Measurements from ENCODE around the gene UCK1.

UCK1 gene

GRCh38 chr9:131496844-131497405, 34.1 kb downstream of the UCK1 start:
- no peak for DNase-seq (ENCODE audit: low read depth)

DNA sequence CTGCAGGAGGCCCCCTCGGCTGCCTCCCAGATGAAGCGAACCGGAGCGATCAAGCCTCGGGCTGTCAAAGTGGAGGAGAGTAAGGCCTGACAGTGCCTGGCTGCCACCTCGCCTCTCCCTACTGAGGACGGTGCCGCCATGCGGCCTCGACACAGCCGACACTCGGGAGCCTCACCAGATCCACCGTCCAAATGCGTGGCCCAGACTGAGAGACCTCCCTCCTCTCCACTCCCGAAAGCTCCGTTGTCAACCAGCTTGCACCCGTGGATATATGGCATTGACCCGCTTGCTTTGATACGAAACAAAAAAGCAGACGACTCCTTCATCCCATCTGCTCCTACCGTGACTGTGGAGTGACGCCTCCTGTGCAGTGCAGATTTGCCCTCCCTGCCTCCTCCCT, 35.3 kb downstream of the UCK1 start:
- no peak for DNase-seq (ENCODE audit: low read depth)

DNA sequence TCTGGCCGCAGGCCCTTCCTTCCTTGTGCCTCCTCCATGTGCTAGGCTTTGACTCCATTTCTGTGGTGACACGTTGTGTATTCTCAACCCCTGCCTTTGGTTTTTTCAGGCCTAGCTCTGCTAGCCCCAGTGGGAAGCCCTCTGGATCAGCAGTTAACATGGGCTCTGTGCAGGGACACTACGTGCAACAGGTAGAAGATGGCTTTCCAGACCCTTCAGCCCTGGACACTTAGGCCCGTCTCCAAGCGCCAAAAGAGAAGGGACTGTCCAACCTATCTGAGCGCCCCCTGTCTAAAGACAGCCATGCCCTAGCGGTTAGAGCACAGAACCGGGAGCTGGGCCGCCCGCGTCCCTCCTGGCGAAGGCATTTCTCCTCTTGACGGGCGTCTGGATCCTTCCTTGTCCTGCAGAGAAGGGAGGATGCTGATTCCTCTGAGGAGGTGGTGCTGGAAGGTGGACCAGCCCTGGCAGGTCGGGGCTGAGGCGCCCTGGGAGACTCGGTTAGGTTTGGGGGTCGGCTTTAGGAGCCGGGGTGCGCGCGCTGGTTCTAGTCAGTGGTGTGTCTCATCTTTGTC, 36.7 kb downstream of the UCK1 start:
- no peak for DNase-seq (ENCODE audit: low read depth)

DNA sequence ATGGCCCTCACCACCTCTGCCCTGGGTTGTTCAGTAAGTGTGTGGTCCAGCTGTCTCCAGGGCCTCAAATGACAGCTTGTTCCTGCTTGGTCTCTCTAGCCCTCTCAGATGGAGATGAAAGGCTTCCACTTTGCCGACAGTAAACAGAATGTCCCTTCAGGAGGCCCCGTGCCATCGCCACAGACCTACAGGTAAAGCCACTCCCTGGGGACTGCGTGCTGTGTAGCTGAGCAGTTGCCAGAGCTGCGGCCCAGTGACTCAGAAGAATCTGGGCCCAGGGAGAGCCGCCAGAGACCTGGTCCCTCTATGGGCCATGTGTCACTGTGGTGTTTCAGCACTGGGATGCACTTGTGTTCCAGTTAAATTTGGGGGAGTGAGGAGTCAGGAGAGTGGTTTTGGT, 39.0 kb downstream of the UCK1 start:
- no peak for DNase-seq (ENCODE audit: low read depth)

- no peak for DNase-seq (ENCODE audit: low read depth)
Measured at GRCh38 chr9:131491001-131491710, 39.9 kb downstream of the UCK1 start.

DNA sequence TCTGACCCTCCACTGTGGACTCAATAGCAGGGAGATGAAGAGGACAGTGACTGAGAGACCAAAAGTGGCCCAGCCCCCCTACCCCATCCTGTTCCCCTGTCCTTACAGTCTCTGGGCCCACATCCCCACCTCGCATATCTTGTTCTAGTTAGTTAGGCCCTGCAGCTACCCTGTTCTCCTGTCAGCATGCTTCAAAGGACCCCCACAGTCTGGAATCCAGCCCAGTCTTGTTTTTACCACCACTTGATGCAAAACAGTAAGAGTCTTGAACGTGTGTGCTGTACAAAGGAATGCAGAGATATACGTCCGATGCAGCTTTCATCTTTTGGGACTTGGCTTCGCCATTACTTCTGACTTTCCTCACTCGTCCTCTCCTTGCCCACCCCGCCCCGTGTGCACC, 40.5 kb downstream of the UCK1 start:
- no peak for DNase-seq (ENCODE audit: low read depth)

- no peak for DNase-seq (ENCODE audit: low read depth)
Measured at GRCh38 chr9:131487621-131488031, 43.4 kb downstream of the UCK1 start.

DNA sequence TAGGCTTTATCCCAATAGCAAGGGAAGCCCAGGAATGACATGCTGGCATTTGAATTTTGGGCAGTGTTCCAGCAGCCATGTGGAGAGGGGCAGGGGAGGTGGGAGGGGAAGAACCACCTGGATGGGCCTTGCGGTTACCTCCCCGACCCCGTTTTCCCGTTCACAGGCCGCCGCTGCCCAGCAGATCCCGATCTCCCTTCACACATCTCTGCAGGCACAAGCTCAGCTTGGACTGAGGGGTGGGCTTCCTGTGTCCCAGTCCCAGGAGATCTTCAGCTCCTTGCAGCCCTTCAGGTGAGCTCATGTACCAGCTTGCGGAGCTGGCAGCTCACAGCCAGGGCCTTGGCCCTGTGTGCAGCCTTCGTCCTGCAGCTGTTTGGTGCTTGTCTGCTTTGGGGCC, 44.1 kb downstream of the UCK1 start:
- no peak for DNase-seq (ENCODE audit: low read depth)

DNA sequence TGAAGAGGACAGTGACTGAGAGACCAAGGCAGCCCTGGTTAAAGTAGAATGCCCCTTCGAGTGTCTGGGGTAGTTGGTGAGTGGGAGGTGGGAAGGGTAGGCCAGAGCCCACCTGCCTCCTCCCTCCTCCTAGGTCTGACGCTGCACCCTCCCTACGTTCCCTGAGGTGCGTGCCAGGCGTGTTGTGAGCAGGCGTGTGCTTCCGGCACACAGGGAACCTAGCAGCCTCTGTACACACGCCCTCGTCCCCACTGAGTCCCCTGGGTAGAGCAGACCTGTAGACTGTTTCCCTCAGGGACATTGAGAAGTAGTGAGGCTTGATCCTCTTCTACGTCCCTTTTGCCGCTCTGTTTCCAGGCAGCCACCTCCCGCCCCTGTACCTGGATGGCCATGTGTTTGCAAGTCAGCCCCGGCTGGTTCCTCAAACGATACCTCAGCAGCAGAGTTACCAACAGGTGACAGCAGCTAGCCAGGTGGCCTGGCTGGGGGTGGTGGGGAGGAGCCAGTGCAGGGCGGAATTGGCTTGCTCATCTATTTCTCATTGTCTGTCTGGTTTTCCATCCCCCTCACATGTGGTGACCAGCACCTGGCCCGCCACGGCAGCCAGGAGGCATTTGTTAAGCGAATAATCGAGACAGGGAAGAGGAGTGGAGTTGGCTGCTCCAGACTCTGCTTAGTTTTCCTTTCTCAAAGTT, 45.2 kb downstream of the UCK1 start:
- DNase-seq (ENCODE audit: low read depth): no peak

DNA sequence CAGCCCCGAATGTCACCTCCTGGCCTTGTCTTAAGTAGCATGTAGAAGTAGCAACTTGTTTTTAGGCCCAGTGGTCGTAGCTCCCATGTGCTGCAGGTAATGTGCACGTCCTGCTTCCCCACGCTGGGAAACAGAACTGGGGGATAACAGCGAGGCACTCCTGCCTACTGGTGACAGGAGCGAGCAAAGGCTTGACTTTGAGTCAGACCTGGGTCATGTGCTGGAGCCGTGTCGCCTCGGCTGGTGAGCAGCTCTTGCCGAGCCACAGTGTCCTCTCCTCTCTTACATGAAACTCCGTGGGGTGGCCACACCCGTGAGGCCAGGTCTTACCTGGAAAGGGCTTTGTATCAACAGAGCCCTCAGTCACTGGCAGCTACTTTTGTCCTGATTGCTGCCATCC, 45.9 kb downstream of the UCK1 start:
- DNase-seq (ENCODE audit: low read depth): no peak

GRCh38 chr9:131484560-131485185, 46.4 kb downstream of the UCK1 start:
- DNase-seq (ENCODE audit: low read depth): no peak

DNA sequence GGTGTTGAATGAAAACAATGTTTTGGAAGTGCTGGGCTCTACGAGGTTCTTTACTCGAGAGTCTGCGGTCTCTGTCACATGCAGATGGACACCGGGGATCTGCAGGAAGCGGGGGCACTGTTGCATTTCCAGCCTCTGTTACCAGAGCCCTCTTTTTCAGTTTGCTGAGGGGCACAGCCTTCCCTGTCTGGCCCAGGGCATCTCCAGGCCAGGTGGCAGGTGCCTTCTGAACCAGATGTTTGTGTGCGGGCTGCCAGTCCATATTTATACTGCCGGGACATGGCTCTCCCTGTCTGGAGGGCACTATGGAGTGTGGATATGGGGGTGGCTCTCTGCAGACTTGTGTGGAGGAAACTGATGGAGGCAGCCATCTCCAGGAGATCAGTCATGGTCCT, 47.0 kb downstream of the UCK1 start:
- DNase-seq (ENCODE audit: low read depth): no peak

- no peak for DNase-seq (ENCODE audit: low read depth)
Measured at GRCh38 chr9:131483319-131484050, 47.6 kb downstream of the UCK1 start.

GRCh38 chr9:131482343-131483006, 48.6 kb downstream of the UCK1 start:
- no peak for DNase-seq (ENCODE audit: low read depth)

DNA sequence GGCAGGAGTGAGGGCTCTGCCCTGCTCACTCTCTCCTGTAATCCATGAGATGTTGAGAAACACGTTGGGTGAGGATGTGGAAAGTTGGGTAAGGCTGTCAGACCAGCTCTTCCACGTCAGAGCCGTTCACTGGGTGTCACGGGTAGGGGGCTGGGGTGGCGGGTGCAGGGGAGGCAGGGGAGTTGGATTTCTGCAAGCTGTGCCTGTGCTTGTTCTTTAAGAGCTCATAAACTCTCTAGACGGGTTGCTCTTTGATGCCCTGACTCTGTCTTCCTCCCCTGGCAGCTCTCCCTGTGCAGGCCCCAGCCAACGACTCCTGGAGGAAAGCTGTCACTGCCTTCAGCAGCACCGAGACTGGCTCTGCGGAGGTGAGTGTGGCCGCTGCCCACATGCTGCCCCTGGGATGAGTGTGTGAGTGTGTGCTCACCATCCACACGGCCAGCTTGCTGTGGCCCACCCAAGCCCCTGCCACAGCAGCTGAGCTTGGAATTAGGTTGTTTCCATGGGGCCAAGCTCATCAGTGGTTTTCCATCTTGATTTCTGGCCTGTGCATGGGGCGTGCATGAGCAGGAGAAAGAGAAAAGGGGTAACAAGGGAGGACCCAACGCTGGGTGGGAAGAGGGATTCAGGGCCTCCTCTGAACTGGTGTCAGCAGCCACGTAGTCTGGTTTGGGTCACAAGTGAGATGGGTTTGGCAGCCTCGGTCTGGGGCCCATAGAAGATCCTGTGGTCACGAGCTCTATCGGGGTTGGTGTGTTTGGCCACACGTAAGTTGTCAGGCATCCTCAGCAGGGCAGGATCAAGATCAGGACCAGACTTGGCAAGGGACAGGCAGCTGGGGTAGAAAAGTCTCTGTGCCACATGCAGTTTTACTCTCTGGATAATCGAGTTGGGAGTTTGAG, 49.4 kb downstream of the UCK1 start:
- DNase-seq (ENCODE audit: low read depth): no peak

- no peak for DNase-seq (ENCODE audit: low read depth)
Measured at GRCh38 chr9:131480258-131480657, 50.8 kb downstream of the UCK1 start.

DNA sequence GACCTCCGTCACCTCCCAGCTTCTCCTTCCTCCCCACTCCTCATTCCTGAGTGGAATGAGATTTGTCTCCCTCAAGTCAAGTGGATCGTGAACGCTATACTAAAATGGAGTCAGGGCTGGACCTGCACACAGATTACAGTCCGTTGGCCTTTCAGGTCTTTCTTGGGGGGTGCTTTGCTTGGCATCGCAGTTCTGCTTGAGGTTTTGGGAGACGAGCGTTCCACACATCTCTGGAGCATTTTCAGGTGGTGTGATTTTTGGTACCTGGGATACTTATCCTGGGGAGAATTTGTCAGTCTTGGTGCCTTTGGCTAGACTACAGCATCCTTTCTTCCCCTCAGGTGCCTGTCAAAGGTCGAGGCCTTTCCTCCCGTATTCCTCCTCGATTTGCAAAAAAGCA, 52.2 kb downstream of the UCK1 start:
- DNase-seq (ENCODE audit: low read depth): no peak

- no peak for DNase-seq (ENCODE audit: low read depth)
Measured at GRCh38 chr9:131478421-131478868, 52.6 kb downstream of the UCK1 start.

- DNase-seq (ENCODE audit: low read depth): no peak
Measured at GRCh38 chr9:131477816-131478419, 53.1 kb downstream of the UCK1 start.

- DNase-seq (ENCODE audit: low read depth): no peak
Measured at GRCh38 chr9:131477367-131477766, 53.7 kb downstream of the UCK1 start.

Data from HS-5 (cell line).